Breast epithelium (tissue), 3 donors: ENCODE measurements around the gene PRKAA1.

Experiments
- POLR2A ChIP-seq: fragments of 450-650 bp; IDR thresholded peaks from one replicate; pipeline ENCODE4 v1.6.1; 2016; ENCODE audit warnings: antibody characterized with exemption, mild to moderate bottlenecking, moderate library complexity
- POLR2AphosphoS5 ChIP-seq, 3 donors: sonication (generic); formaldehyde crosslinking; IDR thresholded peaks; one replicate each; pipeline ENCODE4 v1.6.1; 2017; ENCODE audit warnings: antibody characterized with exemption in 3 of 3
- TF ChIP-seq, protein P1 (sequence below), 3 donors: fragments of 450-650 bp; IDR thresholded peaks; one replicate each; pipeline ENCODE4 v1.5.1; 2016 to 2017; ENCODE audit warnings: antibody characterized with exemption in 3 of 3, mild to moderate bottlenecking in 3 of 3, moderate library complexity in 3 of 3

DNA sequence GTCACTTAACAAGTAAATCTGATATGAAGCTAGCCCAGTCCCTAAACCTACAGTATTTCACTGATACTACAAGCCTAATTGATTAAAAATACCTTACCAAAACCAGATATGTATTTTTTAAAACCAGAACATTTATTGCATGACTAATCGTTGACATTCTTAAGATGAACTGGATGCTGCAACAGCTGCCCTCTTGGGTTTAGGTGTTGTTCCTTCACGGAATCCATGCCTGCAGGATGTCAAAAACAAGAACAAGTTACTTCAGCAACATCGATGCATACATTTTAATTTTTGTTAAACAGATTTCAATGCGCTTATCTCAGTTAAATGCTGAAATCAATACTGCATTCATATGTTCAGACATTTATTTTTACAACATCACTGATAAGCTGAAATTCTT is 34.2 kb upstream of the PRKAA1 start:
- TF ChIP-seq, protein P1, sequence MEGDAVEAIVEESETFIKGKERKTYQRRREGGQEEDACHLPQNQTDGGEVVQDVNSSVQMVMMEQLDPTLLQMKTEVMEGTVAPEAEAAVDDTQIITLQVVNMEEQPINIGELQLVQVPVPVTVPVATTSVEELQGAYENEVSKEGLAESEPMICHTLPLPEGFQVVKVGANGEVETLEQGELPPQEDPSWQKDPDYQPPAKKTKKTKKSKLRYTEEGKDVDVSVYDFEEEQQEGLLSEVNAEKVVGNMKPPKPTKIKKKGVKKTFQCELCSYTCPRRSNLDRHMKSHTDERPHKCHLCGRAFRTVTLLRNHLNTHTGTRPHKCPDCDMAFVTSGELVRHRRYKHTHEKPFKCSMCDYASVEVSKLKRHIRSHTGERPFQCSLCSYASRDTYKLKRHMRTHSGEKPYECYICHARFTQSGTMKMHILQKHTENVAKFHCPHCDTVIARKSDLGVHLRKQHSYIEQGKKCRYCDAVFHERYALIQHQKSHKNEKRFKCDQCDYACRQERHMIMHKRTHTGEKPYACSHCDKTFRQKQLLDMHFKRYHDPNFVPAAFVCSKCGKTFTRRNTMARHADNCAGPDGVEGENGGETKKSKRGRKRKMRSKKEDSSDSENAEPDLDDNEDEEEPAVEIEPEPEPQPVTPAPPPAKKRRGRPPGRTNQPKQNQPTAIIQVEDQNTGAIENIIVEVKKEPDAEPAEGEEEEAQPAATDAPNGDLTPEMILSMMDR (IDR thresholded peaks at IDR 0.05): no peak
- TF ChIP-seq POLR2A (no peak), POLR2AphosphoS5 (IDR thresholded peaks at IDR 0.05) (no peak)
